ENCODE measurements around the gene DYNC1H1. TPM values are rescaled to one million over a fixed set of nuclear protein-coding genes. Genes with fewer than 3 reads are reported as not detected.

Gene DYNC1H1
- total and polyA plus RNA-seq, 2 donors (not counting 1 experiment from before 2014, with no cell fraction given): 73.2 to 257 TPM

GRCh38 chr14:102080183-102081080, 116.1 kb downstream of the DYNC1H1 start:
- ChIA-PET POLR2A (no interaction called here), CTCF (interaction anchor here (0.9 kb wide), 1 partner anchor 16 kb away, joined by 5 read pairs; no protein-coding TSS in a partner anchor)
- Histone ChIP-seq H3K4me2 (replicated peaks; ENCODE audit: low read depth, low read length, poor library complexity, severe bottlenecking) (no peak overlapping the region), H3K27ac (ENCODE audit: low read length in 2 of 2) (no peak overlapping the region), H3K36me3 (replicated peaks in 1 of 2; ENCODE audit: control extremely low read depth in 1 of 2, control insufficient read depth in 1 of 2, extremely low read depth in 1 of 2, insufficient read depth in 2 of 2, low read length in 1 of 2) (peaks cover 4 to 66% of the 10 kb centered on the region in 2 experiments), H3K79me2 (ENCODE audit: control insufficient read depth, insufficient read depth, low read length) (peaks cover 10% of the 10 kb centered on the region), H2AFZ (ENCODE audit: insufficient read depth, low read depth, low read length, poor library complexity, severe bottlenecking) (no peak overlapping the region), H3K27me3 (replicated peaks in 1 of 4; ENCODE audit: control extremely low read depth in 1 of 4, control insufficient read depth in 3 of 4, insufficient read depth in 4 of 4, low read length in 3 of 4) (no peaks in the 10 kb centered on the region), H3K4me3 (ENCODE audit: control extremely low read depth in 1 of 5, extremely low read depth in 1 of 5, insufficient read depth in 1 of 5, low read depth in 2 of 5, low read length in 4 of 5) (no peak overlapping the region), H3K9ac (ENCODE audit: low read length) (no peak overlapping the region), H3K4me1 (ENCODE audit: control insufficient read depth in 2 of 2, insufficient read depth in 2 of 2, low read length in 2 of 2) (peaks cover 2 to 7% of the 10 kb centered on the region in 2 donors), H4K20me1 (ENCODE audit: control insufficient read depth, insufficient read depth, low read length, poor library complexity, severe bottlenecking) (peaks cover 17% of the 10 kb centered on the region), H3K9me3 (ENCODE audit: control extremely low read depth in 1 of 3, control insufficient read depth in 2 of 3, insufficient read depth in 1 of 3, low read length in 2 of 3) (no peaks in the 10 kb centered on the region)
- TF ChIP-seq CTCF (IDR thresholded peaks at IDR 0.05) (no peak), EZH2 (IDR thresholded peaks at IDR 0.05; ENCODE audit: borderline replicate concordance, insufficient read depth, low read depth, low read length, poor library complexity, severe bottlenecking) (no peak)
- DNase-seq (no peak), ATAC-seq (ENCODE audit: low read depth) (no peak)
- 72% methylated on average over 8 of the region's 14 CpGs for WGBS (ENCODE audit: insufficient coverage)
- Mint-ChIP-seq H3K4me3 (no peak overlapping the region), H3K9me3 (ENCODE audit: insufficient read depth) (no peaks in the 10 kb centered on the region), H3K27ac (no peak overlapping the region), H3K27me3 (no peaks in the 10 kb centered on the region), H3K4me1 (peaks cover 30% of the 10 kb centered on the region)
- intact Hi-C loops (cut with micrococcal nuclease): no loop called here
